ENCODE data around the gene SEMA6A. TPM values are rescaled to one million over a fixed set of nuclear protein-coding genes. Genes with fewer than 3 reads are reported as not detected.

SEMA6A gene
- total and polyA plus RNA-seq, 10 of the 15 experiments (the other 5 are each of a cell fraction or from before 2014, with no cell fraction given), result 0.16 to 10.2 (median 1.1) TPM

DNA sequence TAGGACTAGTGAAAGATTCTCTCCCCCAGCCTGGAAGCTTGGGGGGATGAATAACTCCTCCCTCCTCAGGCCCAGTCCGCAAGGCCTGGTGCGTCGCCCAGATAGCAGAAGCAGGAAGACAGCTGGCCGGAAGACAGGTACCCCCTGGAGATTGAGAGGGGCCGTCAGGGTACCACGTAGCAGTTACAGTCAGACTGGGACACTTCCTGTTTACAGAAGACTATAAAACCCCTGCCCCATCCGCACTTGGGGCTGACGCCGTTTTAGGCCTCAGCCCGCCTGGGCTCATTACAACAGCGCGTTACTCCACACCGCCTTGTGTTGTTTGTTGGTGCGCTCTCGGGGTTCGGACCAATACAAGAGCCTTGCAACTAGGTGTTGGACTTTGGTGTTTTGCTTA, 15.4 kb downstream of the SEMA6A start:
- Histone ChIP-seq H3K27ac (ENCODE audit: control insufficient read depth, insufficient read depth) (no peak overlapping the region), H3K4me1 (ENCODE audit: control insufficient read depth, insufficient read depth, low read length) (no peaks in the 10 kb centered on the region), H2AFZ (ENCODE audit: control insufficient read depth, low read depth, low read length) (no peak overlapping the region), H3K27me3 (replicated peaks in 1 of 2; ENCODE audit: control insufficient read depth in 2 of 2, insufficient read depth in 2 of 2, low read length in 1 of 2) (no peaks in the 10 kb centered on the region), H3K4me3 (no peak overlapping the region), H3K9me3 (replicated peaks; ENCODE audit: control insufficient read depth, insufficient read depth, low read length) (no peaks in the 10 kb centered on the region), H3K9ac (ENCODE audit: control insufficient read depth, insufficient read depth, low read length) (no peak overlapping the region), H4K20me1 (ENCODE audit: control insufficient read depth, insufficient read depth) (no peaks in the 10 kb centered on the region), H3K36me3 (ENCODE audit: control insufficient read depth in 2 of 2, insufficient read depth in 2 of 2, low read length in 1 of 2) (no peaks in the 10 kb centered on the region), H3K4me2 (ENCODE audit: control insufficient read depth, insufficient read depth) (no peak overlapping the region), H3K79me2 (ENCODE audit: control insufficient read depth, insufficient read depth, low read length) (no peaks in the 10 kb centered on the region; the same call in 1 of the 2 replicates)
- no peak for ATAC-seq
- in situ Hi-C loops (cut with MboI) (loop anchor here (25.0 kb wide), 1 partner anchor 422 kb away; no protein-coding TSS in a partner anchor), intact Hi-C loops (cut with micrococcal nuclease; ENCODE audit: unreplicated experiment) (loop anchor here (5.0 kb wide), 1 partner anchor 422 kb away; no protein-coding TSS in a partner anchor)
- no peak for DNase-seq (ENCODE audit: low read depth, low spot score)
- RAD21 ChIA-PET (ENCODE audit: unreplicated experiment), result interaction anchor here (1.1 kb wide), 1 partner anchor 14 kb away, joined by 3 read pairs; no protein-coding TSS in a partner anchor
- 67% methylated on average over 16 of the region's 16 CpGs for WGBS (ENCODE audit: insufficient coverage, insufficient replicate concordance, low lambda C conversion rate, missing lambda C conversion rate)
- POLR2A ChIA-PET, result no interaction called here
- no peak for TF ChIP-seq KLF5 (IDR thresholded peaks at IDR 0.05; ENCODE audit: partially characterized antibody)
- no peak for TF ChIP-seq FOXM1 (IDR thresholded peaks at IDR 0.05; ENCODE audit: low read depth, low read length)
- no peak for TF ChIP-seq EGR1 (IDR thresholded peaks at IDR 0.05; ENCODE audit: borderline replicate concordance in 1 of 2, low read depth in 2 of 2, low read length in 2 of 2)
- no peak for TF ChIP-seq JUND (IDR thresholded peaks at IDR 0.05; ENCODE audit: low read depth, low read length)
- FAIRE-seq, result no peak
- SMC1A ChIA-PET (ENCODE audit: uncharacterized antibody, unreplicated experiment), result interaction anchor here (1.5 kb wide), 1 partner anchor 16 kb away, joined by 5 read pairs; the partner anchor contains the start of gene SEMA6A
- CTCF ChIA-PET, result interaction anchor here (0.6 to 1.3 kb wide), 5 partner anchors 9 to 418 kb away, joined by 3 to 5 read pairs (median 3); no protein-coding TSS in a partner anchor
- BruUV-seq (replicated peaks), result no TSS peak

DNA sequence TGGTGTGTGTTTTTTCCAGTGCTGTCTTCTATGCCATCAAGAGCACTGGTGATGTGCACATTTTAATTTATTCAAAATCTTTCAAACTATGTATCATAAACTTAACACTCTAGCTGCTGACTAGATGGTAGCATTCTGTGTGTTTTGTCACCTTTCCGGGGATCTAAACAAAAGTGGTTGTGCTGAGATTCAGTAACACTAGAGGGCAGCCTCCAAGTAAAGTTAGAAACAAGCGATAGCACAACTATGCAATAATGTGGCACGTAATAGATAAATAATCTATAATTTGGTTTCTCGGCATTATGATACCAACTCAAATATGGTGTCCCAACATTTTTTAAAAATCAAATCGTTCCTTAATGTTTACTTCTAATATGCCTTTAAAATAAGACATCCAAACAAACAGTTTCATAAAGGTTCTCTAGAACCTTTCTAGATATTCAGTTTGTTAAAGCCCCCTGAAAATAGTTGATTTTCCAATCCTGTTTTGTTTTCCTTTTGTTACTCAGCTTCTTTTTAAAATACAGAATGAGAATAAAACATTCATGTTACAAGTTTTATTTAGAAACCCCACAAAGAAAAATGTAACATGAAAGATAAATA, 16.9 kb downstream of the SEMA6A start:
- Histone ChIP-seq H3K4me3 (no peak overlapping the region), H3K4me1 (ENCODE audit: control insufficient read depth, insufficient read depth, low read length) (no peaks in the 10 kb centered on the region), H3K36me3 (ENCODE audit: control insufficient read depth in 2 of 2, insufficient read depth in 2 of 2, low read length in 1 of 2) (no peaks in the 10 kb centered on the region), H4K20me1 (ENCODE audit: control insufficient read depth, insufficient read depth) (no peaks in the 10 kb centered on the region), H3K27ac (ENCODE audit: control insufficient read depth, insufficient read depth) (no peak overlapping the region), H3K79me2 (ENCODE audit: control insufficient read depth, insufficient read depth, low read length) (no peaks in the 10 kb centered on the region), H3K27me3 (replicated peaks in 1 of 2; ENCODE audit: control insufficient read depth in 2 of 2, insufficient read depth in 2 of 2, low read length in 1 of 2) (no peaks in the 10 kb centered on the region), H3K9ac (ENCODE audit: control insufficient read depth, insufficient read depth, low read length) (no peak overlapping the region), H2AFZ (ENCODE audit: control insufficient read depth, low read depth, low read length) (no peak overlapping the region), H3K4me2 (ENCODE audit: control insufficient read depth, insufficient read depth) (no peak overlapping the region), H3K9me3 (replicated peaks; ENCODE audit: control insufficient read depth, insufficient read depth, low read length) (no peaks in the 10 kb centered on the region)
- CTCF ChIA-PET, result interaction anchor here (0.6 to 5.0 kb wide), 22 partner anchors 8 to 777 kb away, joined by 3 to 38 read pairs (median 4); partner anchors contain the start of gene SEMA6A
- POLR2A ChIA-PET, result interaction anchor here (0.6 kb wide), 2 partner anchors 438 to 445 kb away, joined by 3 to 4 read pairs; no protein-coding TSS in a partner anchor
- in situ Hi-C loops (cut with MboI), result loop anchor here (25.0 kb wide), 1 partner anchor 420 kb away; no protein-coding TSS in a partner anchor
- ATAC-seq, result peak; percentile 65
- DNase-seq (ENCODE audit: low read depth, low spot score), result no peak
- FAIRE-seq, result no peak
- SMC1A ChIA-PET (ENCODE audit: uncharacterized antibody, unreplicated experiment), result interaction anchor here (0.7 to 4.4 kb wide), 7 partner anchors 13 to 421 kb away, joined by 3 to 44 read pairs (median 3); partner anchors contain the start of gene SEMA6A
- BruUV-seq (replicated peaks), result no TSS peak
- 35% methylated on average over 5 of the region's 5 CpGs for WGBS (ENCODE audit: insufficient coverage, insufficient replicate concordance, low lambda C conversion rate, missing lambda C conversion rate)
- intact Hi-C loops (cut with micrococcal nuclease; ENCODE audit: unreplicated experiment), result loop anchor here (5.0 kb wide), 1 partner anchor 420 kb away; no protein-coding TSS in a partner anchor
- RAD21 ChIA-PET (ENCODE audit: unreplicated experiment), result interaction anchor here (1.0 to 4.9 kb wide), 7 partner anchors 8 to 460 kb away, joined by 3 to 29 read pairs (median 4); partner anchors contain the start of gene SEMA6A
- TF ChIP-seq IKZF1 (conservative IDR thresholded peaks at IDR 0.05) (no peak), REST (IDR thresholded peaks at IDR 0.05; ENCODE audit: low read depth, low read length) (no peak), MEF2A (IDR thresholded peaks at IDR 0.05; ENCODE audit: insufficient read depth, low read depth, low read length) (no peak), CTCF (IDR thresholded peaks at IDR 0.05 in 2 of 3, conservative IDR thresholded peaks at IDR 0.05 in 1 of 3; ENCODE audit: control insufficient read depth in 2 of 3, extremely low read depth in 1 of 3, insufficient read depth in 1 of 3, low read depth in 3 of 3, low read length in 3 of 3) (peak; percentile 48 to 61 (median 55); a peak in 5 of 6 replicates), SIX5 (IDR thresholded peaks at IDR 0.05; ENCODE audit: low read depth, low read length, severe bottlenecking) (peak; percentile 8)
